MM.1S (cell line): ENCODE measurements around the gene TMPRSS11D.

Experiments used
- DNase-seq: peaks from one replicate; pipeline ENCODE4 v3.0.0-alpha.2; 2015
- H2AFZ ChIP-seq: fragments of 300-600 bp; sonication (generic); 2 replicates; pipeline ENCODE4 v1.6.0; 2016; ENCODE audit warnings: antibody characterized with exemption, low read length
- H3F3A ChIP-seq: fragments of 300-600 bp; sonication (generic); 2 replicates; pipeline ENCODE4 v1.6.1; 2016; ENCODE audit warnings: mild to moderate bottlenecking, antibody characterized with exemption, low read length, moderate library complexity, mixed read lengths; ENCODE audit not compliant: insufficient read depth
- H3K27ac ChIP-seq: fragments of 300-600 bp; sonication (generic); 2 replicates; pipeline ENCODE4 v1.5.1; 2016; ENCODE audit warnings: mild to moderate bottlenecking, low read length
- H3K27me3 ChIP-seq: fragments of 300-600 bp; sonication (generic); replicated peaks from 2 replicates; pipeline ENCODE4 v1.6.0; 2016; ENCODE audit warnings: low read length; ENCODE audit not compliant: insufficient read depth
- H3K36me3 ChIP-seq: fragments of 300-600 bp; sonication (generic); replicated peaks from 2 replicates; pipeline ENCODE4 v1.6.1; 2016; ENCODE audit warnings: mild to moderate bottlenecking, low read length, mixed read lengths; ENCODE audit not compliant: insufficient read depth
- H3K4me1 ChIP-seq: fragments of 300-600 bp; sonication (generic); 2 replicates; pipeline ENCODE4 v1.6.1; 2016; ENCODE audit warnings: low read length, mixed read lengths
- H3K4me2 ChIP-seq: fragments of 300-600 bp; sonication (generic); 2 replicates; pipeline ENCODE4 v1.6.0; 2016; ENCODE audit warnings: low read depth, low read length
- H3K4me3 ChIP-seq: fragments of 300-600 bp; sonication (generic); 2 replicates; pipeline ENCODE4 v1.5.1; 2016; ENCODE audit warnings: low read length, mixed read lengths
- H3K79me2 ChIP-seq: fragments of 300-600 bp; sonication (generic); 2 replicates; pipeline ENCODE4 v1.6.1; 2016; ENCODE audit warnings: mixed run types, low read length, mixed read lengths
- H3K9ac ChIP-seq: fragments of 300-600 bp; sonication (generic); 2 replicates; pipeline ENCODE4 v1.6.1; 2016; ENCODE audit warnings: low read length, mixed read lengths
- H3K9me2 ChIP-seq: fragments of 300-600 bp; sonication (generic); replicated peaks from 2 replicates; pipeline ENCODE4 v1.6.1; 2016; ENCODE audit warnings: mild to moderate bottlenecking, low read length, mixed read lengths; ENCODE audit not compliant: insufficient read depth
- H3K9me3 ChIP-seq: fragments of 300-600 bp; sonication (generic); replicated peaks from 2 replicates; pipeline ENCODE4 v1.6.1; 2016; ENCODE audit warnings: mild to moderate bottlenecking, low read length, mixed read lengths; ENCODE audit not compliant: insufficient read depth
- H4K20me1 ChIP-seq: fragments of 300-600 bp; sonication (generic); 2 replicates; pipeline ENCODE4 v1.6.1; 2016; ENCODE audit warnings: mild to moderate bottlenecking, low read length, moderate library complexity, mixed read lengths; ENCODE audit not compliant: insufficient read depth
- CTCF ChIP-seq: fragments of 300-600 bp; sonication (generic); IDR thresholded peaks from 2 replicates; pipeline ENCODE4 v1.5.1; 2016; ENCODE audit warnings: antibody characterized with exemption, low read length, mixed read lengths
- EZH2 ChIP-seq: fragments of 300-600 bp; sonication (generic); optimal IDR thresholded peaks from 2 replicates; pipeline ENCODE3; 2017; ENCODE audit warnings: low read depth, mild to moderate bottlenecking, antibody characterized with exemption, low read length, mixed read lengths
- EZH2phosphoT487 ChIP-seq: fragments of 300-600 bp; sonication (generic); IDR thresholded peaks from 2 replicates; pipeline ENCODE4 v1.6.1; 2018; ENCODE audit warnings: antibody characterized with exemption, low read length

Gene TMPRSS11D

GRCh38 chr4:67929426-67929825 is 45.6 kb upstream of the TMPRSS11D start:
- no peak overlapping the region for H2AFZ ChIP-seq
- no peaks in the 10 kb centered on the region for H3K79me2 ChIP-seq
- H3K9ac ChIP-seq, result no peak overlapping the region
- peaks cover 10% of the 10 kb centered on the region for H3K4me1 ChIP-seq
- no peaks in the 10 kb centered on the region for H4K20me1 ChIP-seq
- H3K4me2 ChIP-seq, result no peak overlapping the region
- H3K27me3 ChIP-seq, result no peaks in the 10 kb centered on the region
- H3F3A ChIP-seq, result no peaks in the 10 kb centered on the region
- no peak for DNase-seq
- no peak overlapping the region for H3K4me3 ChIP-seq
- no peaks in the 10 kb centered on the region for H3K9me3 ChIP-seq
- H3K27ac ChIP-seq, result no peak overlapping the region
- H3K9me2 ChIP-seq, result no peaks in the 10 kb centered on the region
- no peaks in the 10 kb centered on the region for H3K36me3 ChIP-seq
- TF ChIP-seq EZH2phosphoT487 (no peak), EZH2 (no peak), CTCF (no peak)

- Histone ChIP-seq H3K9me3 (no peaks in the 10 kb centered on the region), H3K9ac (no peak overlapping the region), H3K4me1 (peaks cover 1% of the 10 kb centered on the region; the same call in 1 of the 2 replicates), H3K27ac (no peak overlapping the region), H3K36me3 (no peaks in the 10 kb centered on the region), H3K4me2 (no peak overlapping the region), H3K79me2 (no peaks in the 10 kb centered on the region), H4K20me1 (no peaks in the 10 kb centered on the region), H3F3A (no peaks in the 10 kb centered on the region), H3K9me2 (no peaks in the 10 kb centered on the region), H2AFZ (no peak overlapping the region), H3K27me3 (no peaks in the 10 kb centered on the region), H3K4me3 (no peak overlapping the region)
- TF ChIP-seq EZH2 (no peak), EZH2phosphoT487 (no peak), CTCF (no peak)
- no peak for DNase-seq
Measured at GRCh38 chr4:67928546-67928945, 44.7 kb upstream of the TMPRSS11D start.

DNA sequence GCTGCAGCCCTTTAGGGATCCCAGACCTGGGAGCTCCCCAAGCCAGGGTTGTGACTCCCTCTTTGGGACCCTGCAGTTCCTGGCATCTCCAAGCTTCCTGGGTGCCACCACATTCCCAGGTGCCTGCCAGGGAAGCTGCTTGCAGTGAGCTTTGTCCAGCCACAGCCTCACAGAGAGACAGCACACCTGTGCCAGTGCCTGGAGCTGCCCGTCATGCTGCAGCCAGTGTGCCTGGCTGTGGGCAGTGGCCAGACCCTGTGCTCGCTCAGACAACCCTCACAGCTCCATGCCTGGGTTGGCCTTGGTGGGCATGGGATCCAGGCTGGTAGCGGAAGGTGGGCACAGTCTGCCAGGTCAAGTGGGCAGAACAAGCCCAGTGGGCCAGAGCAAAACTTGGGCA is 43.4 kb upstream of the TMPRSS11D start:
- no peak overlapping the region for H2AFZ ChIP-seq
- H3K9me3 ChIP-seq, result no peaks in the 10 kb centered on the region
- no peaks in the 10 kb centered on the region for H3K9me2 ChIP-seq
- H3K4me3 ChIP-seq, result no peak overlapping the region
- no peaks in the 10 kb centered on the region for H3K27me3 ChIP-seq
- H4K20me1 ChIP-seq, result no peaks in the 10 kb centered on the region
- no peaks in the 10 kb centered on the region for H3K36me3 ChIP-seq
- no peaks in the 10 kb centered on the region for H3K79me2 ChIP-seq
- no peak overlapping the region for H3K4me2 ChIP-seq
- H3F3A ChIP-seq, result no peaks in the 10 kb centered on the region
- TF ChIP-seq EZH2phosphoT487, result no peak
- no peak overlapping the region for H3K27ac ChIP-seq
- no peak for DNase-seq
- no peak overlapping the region for H3K9ac ChIP-seq
- no peaks in the 10 kb centered on the region for H3K4me1 ChIP-seq

- Histone ChIP-seq H3K4me1 (no peaks in the 10 kb centered on the region), H2AFZ (no peak overlapping the region), H3K9ac (no peak overlapping the region), H3K4me2 (no peak overlapping the region), H3K9me2 (no peaks in the 10 kb centered on the region), H4K20me1 (no peaks in the 10 kb centered on the region), H3K36me3 (no peaks in the 10 kb centered on the region), H3K27me3 (no peaks in the 10 kb centered on the region), H3K4me3 (no peak overlapping the region), H3F3A (no peaks in the 10 kb centered on the region), H3K27ac (no peak overlapping the region), H3K9me3 (no peaks in the 10 kb centered on the region), H3K79me2 (no peaks in the 10 kb centered on the region)
- DNase-seq, result no peak
- no peak for TF ChIP-seq CTCF
- TF ChIP-seq EZH2, result no peak
- no peak for TF ChIP-seq EZH2phosphoT487
Measured at GRCh38 chr4:67926485-67926884, 42.7 kb upstream of the TMPRSS11D start.
